Transverse colon (tissue), 4 donors: ENCODE measurements around the gene TRIM45. TPM values are rescaled to one million over a fixed set of nuclear protein-coding genes. Genes with fewer than 3 reads are reported as not detected.

Source experiments
- DNase-seq: peaks from one replicate; pipeline ENCODE4 v3.0.0-alpha.2; 2019
- H3K27ac ChIP-seq, 4 donors: fragments of 200-600 bp; sonication (generic); 2 replicates each; pipeline ENCODE4 v1.5.1; 2016 to 2018; ENCODE audit warnings: inconsistent platforms in 4 of 4
- H3K27me3 ChIP-seq: fragments of 200-600 bp; sonication (generic); 2 replicates; pipeline ENCODE4 v1.5.1; 2017; ENCODE audit warnings: inconsistent platforms
- H3K36me3 ChIP-seq, 4 donors: fragments of 200-600 bp; sonication (generic); 2 replicates each; pipeline ENCODE4 v1.5.1; 2017 to 2019; ENCODE audit warnings: inconsistent platforms in 4 of 4
- H3K4me1 ChIP-seq, 4 donors: fragments of 200-600 bp; sonication (generic); 2 replicates each; pipeline ENCODE4 v1.5.1; 2017 to 2020; ENCODE audit warnings: inconsistent platforms in 4 of 4
- H3K4me3 ChIP-seq, 4 donors: fragments of 200-600 bp; sonication (generic); 1 replicate in 1 of 4; 2 replicates in 3 of 4; pipeline versions ENCODE4 v1.5.1 to v1.6.1; 2017 to 2019; ENCODE audit warnings: inconsistent platforms in 4 of 4
- H3K9me3 ChIP-seq, 2 donors: fragments of 200-600 bp; sonication (generic); 2 replicates each; pipeline ENCODE4 v1.5.1; 2017 to 2019; ENCODE audit warnings: inconsistent platforms in 2 of 2
- CTCF ChIP-seq, 5 experiments: fragments of 200-600 bp in 3 of 5; fragments of 450-650 bp in 2 of 5; sonication (generic) in 3 of 5; IDR thresholded peaks; 1 replicate in 2 of 5; 2 replicates in 3 of 5; pipeline ENCODE4 v1.5.1; 2016 to 2017; ENCODE audit warnings: antibody characterized with exemption in 5 of 5, inconsistent platforms in 3 of 5, mild to moderate bottlenecking in 2 of 5, moderate library complexity in 1 of 5
- EP300 ChIP-seq: sonication (generic); formaldehyde crosslinking; IDR thresholded peaks from one replicate; pipeline ENCODE4 v1.6.1; 2017; ENCODE audit warnings: antibody characterized with exemption, low read depth
- POLR2A ChIP-seq: fragments of 450-650 bp; IDR thresholded peaks from one replicate; pipeline ENCODE4 v1.6.1; 2016; ENCODE audit warnings: antibody characterized with exemption, mild to moderate bottlenecking, moderate library complexity
- POLR2AphosphoS5 ChIP-seq, 3 donors: sonication (generic); formaldehyde crosslinking; IDR thresholded peaks; one replicate each; pipeline ENCODE4 v1.6.1; 2016; ENCODE audit warnings: antibody characterized with exemption in 3 of 3
- WGBS, 2 donors: methylation state at CpG; one replicate each; pipeline ENCODE4 v1.1.5; 2018; ENCODE audit warnings: low coverage in 1 of 2; 5-methylcytosine and 5-hydroxymethylcytosine counted together
- in situ Hi-C, 4 donors: fragments of 200-750 bp; cut with MboI; loops; one replicate each; pipeline versions ENCODE4 v1.15.0 to v1.15.1; 2017; ENCODE audit warnings: low sequenced_read_pairs in 3 of 4, low pct_ligation_motif_present in 1 of 4, low pct_unique_long_range_greater_than_20kb in 1 of 4
- intact Hi-C: fragments of 100-400 bp; cut with DNase I; formaldehyde crosslinking; loops from one replicate; pipeline ENCODE4 v1.15.1; 2023; ENCODE audit warnings: low total_unique reads
- small RNA-seq, 4 donors: library from RNA; depleted of rRNA; stranded (forward); fragments of <200 nt; gene quantifications; one replicate each; pipeline ENCODE3, GENCODE V24; 2016
- total RNA-seq, 4 donors: library from RNA; depleted of rRNA; stranded (reverse); fragments of >200 nt; gene quantifications; one replicate each; pipeline ENCODE4 v1.1.0, GENCODE V29; 2016

TRIM45 gene
- total RNA-seq, 4 donors from 2014 or later, result 2.6 to 106 (median 3.1) TPM

- H3K4me1 ChIP-seq, result peaks cover 0 to 4% (median 0%) of the 10 kb centered on the region in 4 donors
- H3K9me3 ChIP-seq, result no peaks in the 10 kb centered on the region
- peak; percentile 71 to 82 (median 75) for TF ChIP-seq CTCF (IDR thresholded peaks at IDR 0.05)
- TF ChIP-seq EP300, result no peak
- DNase-seq, result peak; percentile 51
- in situ Hi-C loops (loop anchor here in 3 of 4 donors (10.0 to 25.0 kb wide), 3 partner anchors 57 to 480 kb away; partner anchors contain the start of gene TRIM45 (in 2 of the 3)), intact Hi-C loops (loop anchor here (5.0 kb wide), 1 partner anchor 60 kb away; no protein-coding TSS in a partner anchor)
- H3K27me3 ChIP-seq, result no peaks in the 10 kb centered on the region
- no peak overlapping the region for H3K27ac ChIP-seq
- whole genome bisulfite sequencing, 2 donors, result 52 to 60% methylated on average over 4 to 6 of the region's 6 CpGs
- no peaks in the 10 kb centered on the region for H3K36me3 ChIP-seq
- no peak overlapping the region for H3K4me3 ChIP-seq
Observed at GRCh38 chr1:117067533-117068370, 53.8 kb downstream of the TRIM45 start.

GRCh38 chr1:117066367-117066766 is 55.2 kb downstream of the TRIM45 start:
- peak overlapping the region in 1 of 4 donors; percentile 23 for H3K27ac ChIP-seq
- no peaks in the 10 kb centered on the region for H3K36me3 ChIP-seq
- in situ Hi-C loops, result loop anchor here in 3 of 4 donors (10.0 to 25.0 kb wide), 3 partner anchors 58 to 479 kb away; partner anchors contain the start of gene TRIM45 (in 2 of the 3)
- WGBS, 2 donors, result 22 to 53% methylated on average over 6 of the region's 6 CpGs
- DNase-seq, result peak; percentile 14
- H3K4me1 ChIP-seq, result peaks cover 0 to 4% (median 2%) of the 10 kb centered on the region in 4 donors
- no peaks in the 10 kb centered on the region for H3K27me3 ChIP-seq
- TF ChIP-seq POLR2A (no peak), CTCF (IDR thresholded peaks at IDR 0.05) (no peak), POLR2AphosphoS5 (IDR thresholded peaks at IDR 0.05) (no peak), EP300 (no peak)
- intact Hi-C loops, result loop anchor here (5.0 kb wide), 1 partner anchor 61 kb away; no protein-coding TSS in a partner anchor
- no peak overlapping the region for H3K4me3 ChIP-seq
- H3K9me3 ChIP-seq, result no peaks in the 10 kb centered on the region

- intact Hi-C loops (no loop called here), in situ Hi-C loops (loop anchor here in 3 of 4 donors (5.0 to 25.0 kb wide), 4 partner anchors 63 to 475 kb away; partner anchors contain the start of gene TRIM45 (in 2 of the 3))
- 66 to 67% methylated on average over 2 of the region's 2 CpGs for WGBS, 2 donors
Observed at GRCh38 chr1:117061986-117062415, 59.5 kb downstream of the TRIM45 start.

More at GRCh38 chr1:117061986-117062415, 59.5 kb downstream of the TRIM45 start:
- Histone ChIP-seq H3K36me3 (no peaks in the 10 kb centered on the region), H3K27me3 (no peaks in the 10 kb centered on the region), H3K9me3 (no peaks in the 10 kb centered on the region), H3K27ac (no peak overlapping the region), H3K4me1 (peaks cover 0 to 22% (median 10%) of the 10 kb centered on the region in 4 donors), H3K4me3 (no peak overlapping the region)
- no peak for TF ChIP-seq CTCF (IDR thresholded peaks at IDR 0.05)
- TF ChIP-seq EP300, result no peak
- TF ChIP-seq POLR2AphosphoS5 (IDR thresholded peaks at IDR 0.05), result no peak
- no peak for TF ChIP-seq POLR2A
- DNase-seq, result no peak

Small RNA genes lying within 50 kb of the gene (small RNA-seq; reads per million reads assigned to genes)
- gene MIR942, result 0.48 to 3.4 (median 1.3) reads per million in 4 donors

Other genes with a start within 250 kb of the TRIM45 start
- 10 to 100 TPM; 39.6 to 98.9 (median 73.9) TPM for gene PTGFRN, start 211.8 kb downstream of the TRIM45 start, total RNA-seq
- 10 to 100 TPM in 1 of 4 donors, 1 to 10 TPM in 2, under 1 TPM in 1; 0.40 to 24.3 (median 4.0) TPM for gene CD101, start 120.0 kb downstream of the TRIM45 start, total RNA-seq
- gene TTF2, start 61.4 kb downstream of the TRIM45 start, total RNA-seq, result 10 to 100 TPM in 3 of 4 donors, 1 to 10 TPM in 1; 9.6 to 25.9 (median 16.6) TPM
- not detected for gene VTCN1, start 89.2 kb upstream of the TRIM45 start, total RNA-seq
- gene MAN1A2, start 245.7 kb upstream of the TRIM45 start, total RNA-seq, result 10 to 100 TPM in 3 of 4 donors, 1 to 10 TPM in 1; 9.0 to 38.6 (median 21.6) TPM